ENCODE measurements around the gene TEX48.

Gene TEX48

GRCh38 chr9:114621561-114621960 is 60.4 kb downstream of the TEX48 start:
- DNase-seq (ENCODE audit: low read depth, low spot score): no peak

GRCh38 chr9:114619191-114619761 is 62.7 kb downstream of the TEX48 start:
- DNase-seq (ENCODE audit: low read depth, low spot score): no peak

- DNase-seq (ENCODE audit: low read depth, low spot score): no peak
Measured at GRCh38 chr9:114616684-114617520, 65.1 kb downstream of the TEX48 start.

All from ELF-1 (cell line).